SK-N-SH (cell line): ENCODE measurements around the gene PTPN4. TPM values are rescaled to one million over a fixed set of nuclear protein-coding genes. Genes with fewer than 3 reads are reported as not detected.

Experiments used
- CTCF ChIA-PET: fragments of 300-600, 350-600 bp; formaldehyde crosslinking; extraction: SDS; loops from one replicate; lab custom pipeline; 2021; lab: Yijun Ruan, JAX
- POLR2A ChIA-PET: fragments of 350-600 bp; sonication (Branson Sonifier 250); formaldehyde crosslinking; extraction: SDS; loops from one replicate; lab custom pipeline; 2020; ENCODE audit warnings: antibody characterized with exemption, inconsistent platforms; lab: Yijun Ruan, JAX
- DNase-seq: peaks from one replicate; pipeline ENCODE4 v3.0.0; 2012
- H2AFZ ChIP-seq: fragments of 200-600 bp; sonication (generic); 2 replicates; pipeline ENCODE4 v1.8.1; 2016; ENCODE audit warnings: antibody characterized with exemption, mild to moderate bottlenecking, low read depth
- H3F3A ChIP-seq: fragments of 200-600 bp; sonication (generic); replicated peaks from 2 replicates; pipeline ENCODE3; 2016; ENCODE audit warnings: antibody characterized with exemption, mild to moderate bottlenecking; ENCODE audit not compliant: insufficient read depth
- H3K27ac ChIP-seq, 2 experiments: fragments of 200-500 bp in 1 of 2; fragments of 200-600 bp in 1 of 2; sonication (Bioruptor generic) in 1 of 2; sonication (generic), shearing (Covaris generic) in 1 of 2; 2 replicates each; pipeline versions ENCODE4 v1.5.1 to v1.6.1; 2014 to 2016; ENCODE audit warnings: low read depth in 2 of 2, inconsistent platforms in 1 of 2, low read length in 1 of 2, mild to moderate bottlenecking in 1 of 2, mixed read lengths in 1 of 2
- H3K27me3 ChIP-seq: fragments of 200-600 bp; sonication (generic), shearing (Covaris generic); 2 replicates; pipeline ENCODE4 v1.6.1; 2016; ENCODE audit warnings: mixed run types; ENCODE audit not compliant: insufficient read depth
- H3K36me3 ChIP-seq, 2 experiments: fragments of 200-500 bp in 1 of 2; fragments of 200-600 bp in 1 of 2; sonication (Bioruptor generic) in 1 of 2; sonication (generic) in 1 of 2; replicated peaks in 1 of 2; 2 replicates each; pipeline versions ENCODE3 to v1.5.1; 2014 to 2016; ENCODE audit warnings: low read length in 1 of 2, mild to moderate bottlenecking in 1 of 2; ENCODE audit not compliant: insufficient read depth in 2 of 2, control insufficient read depth in 1 of 2
- H3K4me1 ChIP-seq, 2 experiments: fragments of 200-500 bp in 1 of 2; fragments of 200-600 bp in 1 of 2; sonication (Bioruptor generic) in 1 of 2; sonication (generic), shearing (Covaris generic) in 1 of 2; 2 replicates each; pipeline versions ENCODE4 v1.5.1 to v1.6.1; 2014 to 2016; ENCODE audit warnings: low read depth in 1 of 2, low read length in 1 of 2, mixed run types in 1 of 2; ENCODE audit not compliant: insufficient read depth in 2 of 2, control insufficient read depth in 1 of 2
- H3K4me2 ChIP-seq: fragments of 200-600 bp; sonication (generic), shearing (Covaris generic); 2 replicates; pipeline ENCODE4 v1.6.1; 2017; ENCODE audit warnings: mixed run types
- H3K4me3 ChIP-seq, 2 experiments: fragments of 200-500 bp in 1 of 2; fragments of 200-600 bp in 1 of 2; sonication (Bioruptor generic) in 1 of 2; sonication (generic), shearing (Covaris generic) in 1 of 2; 2 replicates each; pipeline versions ENCODE4 v1.5.1 to v1.8.1; 2014 to 2016; ENCODE audit warnings: low read depth in 2 of 2, inconsistent platforms in 1 of 2, low read length in 1 of 2, mild to moderate bottlenecking in 1 of 2, mixed read lengths in 1 of 2, moderate library complexity in 1 of 2
- H3K79me2 ChIP-seq: fragments of 200-600 bp; sonication (generic); 2 replicates; pipeline ENCODE4 v1.8.1; 2017; ENCODE audit warnings: mild to moderate bottlenecking; ENCODE audit not compliant: insufficient read depth
- H3K9ac ChIP-seq: fragments of 200-600 bp; sonication (generic); 2 replicates; pipeline ENCODE4 v1.6.1; 2017; ENCODE audit warnings: mixed run types
- H3K9me2 ChIP-seq: fragments of 200-600 bp; sonication (generic); 2 replicates; pipeline ENCODE4 v1.6.1; 2017; ENCODE audit warnings: mixed run types
- H3K9me3 ChIP-seq: fragments of 200-600 bp; sonication (generic); 2 replicates; pipeline ENCODE4 v1.6.1; 2017; ENCODE audit warnings: mixed run types, mild to moderate bottlenecking, moderate library complexity
- H4K20me1 ChIP-seq: fragments of 200-600 bp; sonication (generic); 2 replicates; pipeline ENCODE4 v1.6.1; 2017; ENCODE audit warnings: mild to moderate bottlenecking, mixed run types; ENCODE audit not compliant: insufficient read depth
- CHD2 ChIP-seq: fragments of 150-350 bp; IDR thresholded peaks from 2 replicates; pipeline ENCODE4 v1.6.1; 2018; ENCODE audit warnings: low read length; ENCODE audit not compliant: partially characterized antibody
- ELF1 ChIP-seq: IDR thresholded peaks from 2 replicates; pipeline ENCODE4 v1.4.0; 2012
- FOXJ3 ChIP-seq: sonication (generic); formaldehyde crosslinking; IDR thresholded peaks from 2 replicates; pipeline ENCODE4 v1.5.1; 2020; ENCODE audit warnings: mild to moderate bottlenecking, missing genetic modification reagents
- FOXM1 ChIP-seq: IDR thresholded peaks from 2 replicates; pipeline ENCODE4 v1.4.0; 2012; ENCODE audit warnings: low read depth, mild to moderate bottlenecking
- MEF2A ChIP-seq: IDR thresholded peaks from 2 replicates; pipeline ENCODE4 v1.4.0; 2012; ENCODE audit warnings: low read depth, borderline replicate concordance
- MXI1 ChIP-seq: IDR thresholded peaks from 2 replicates; pipeline ENCODE4 v1.6.1; 2012; ENCODE audit warnings: mild to moderate bottlenecking, low read depth, low read length, improper control_type of control experiment
- PBX3 ChIP-seq: IDR thresholded peaks from 2 replicates; pipeline ENCODE4; 2012
- POLR2AphosphoS5 ChIP-seq: IDR thresholded peaks from 2 replicates; pipeline ENCODE4 v1.6.1; 2012; ENCODE audit warnings: low read depth, low read length
- RAD21 ChIP-seq: IDR thresholded peaks from 2 replicates; pipeline ENCODE4 v1.6.1; 2012; ENCODE audit warnings: mild to moderate bottlenecking, low read length
- RCOR1 ChIP-seq: fragments of 150-350 bp; IDR thresholded peaks from 2 replicates; pipeline ENCODE4 v1.6.1; 2017; ENCODE audit warnings: antibody characterized with exemption, low read length
- SIN3A ChIP-seq: IDR thresholded peaks from 2 replicates; pipeline ENCODE4 v1.6.1; 2012; ENCODE audit warnings: low read depth, mild to moderate bottlenecking, low read length, moderate library complexity, borderline replicate concordance
- SMC3 ChIP-seq: IDR thresholded peaks from 2 replicates; pipeline ENCODE4 v1.6.1; 2012; ENCODE audit warnings: low read depth, low read length, improper control_type of control experiment
- TAF1 ChIP-seq: IDR thresholded peaks from 2 replicates; pipeline ENCODE4 v1.6.1; 2012; ENCODE audit warnings: low read depth, mild to moderate bottlenecking, low read length, moderate library complexity, borderline replicate concordance
- TCF12 ChIP-seq: IDR thresholded peaks from 2 replicates; pipeline ENCODE4 v1.4.0; 2012
- WGBS: methylation state at CpG from one replicate; pipeline ENCODE4 v1.1.6; 2017; ENCODE audit warnings: low lambda C conversion rate; 5-methylcytosine and 5-hydroxymethylcytosine counted together
- polyA plus RNA-seq, 3 experiments: library from polyadenylated mRNA; depleted of rRNA; stranded (reverse); fragments of >200 nt; gene quantifications; 2 replicates each; pipeline ENCODE4 v1.2.3, GENCODE V29; 2012
- TF ChIP-seq, protein P1 (sequence below): IDR thresholded peaks from 2 replicates; pipeline ENCODE4 v1.6.1; 2012; ENCODE audit warnings: mild to moderate bottlenecking, low read depth, low read length, moderate library complexity
- TF ChIP-seq, protein P2 (sequence below): fragments of 150-350 bp; IDR thresholded peaks from 2 replicates; pipeline ENCODE4 v1.6.1; 2016; ENCODE audit warnings: mild to moderate bottlenecking, low read depth, low read length

The PTPN4 gene
- polyA plus RNA-seq, 1 of the 3 experiments (the other 2 are of a cell fraction): 6.2 TPM

DNA sequence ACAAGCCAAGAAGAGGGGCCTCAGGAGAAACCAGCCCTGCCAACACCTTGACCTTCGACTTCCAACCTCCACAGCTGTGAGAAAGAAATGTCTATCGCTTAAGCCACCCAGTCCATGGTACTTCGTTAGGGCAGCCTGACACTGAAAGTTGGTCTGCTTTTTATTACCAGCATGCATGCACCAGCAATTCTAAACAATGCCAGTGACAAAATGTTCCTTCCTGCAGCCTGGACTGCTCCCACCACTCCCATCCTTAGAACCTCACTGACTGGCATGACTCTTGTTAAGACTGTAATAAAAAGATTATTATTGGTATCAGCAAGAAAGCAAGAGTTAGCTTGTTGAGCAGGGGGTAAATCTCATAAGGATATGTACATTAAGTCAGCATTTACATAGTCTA, 47.2 kb upstream of the PTPN4 start (continued):
- TF ChIP-seq, protein P1, sequence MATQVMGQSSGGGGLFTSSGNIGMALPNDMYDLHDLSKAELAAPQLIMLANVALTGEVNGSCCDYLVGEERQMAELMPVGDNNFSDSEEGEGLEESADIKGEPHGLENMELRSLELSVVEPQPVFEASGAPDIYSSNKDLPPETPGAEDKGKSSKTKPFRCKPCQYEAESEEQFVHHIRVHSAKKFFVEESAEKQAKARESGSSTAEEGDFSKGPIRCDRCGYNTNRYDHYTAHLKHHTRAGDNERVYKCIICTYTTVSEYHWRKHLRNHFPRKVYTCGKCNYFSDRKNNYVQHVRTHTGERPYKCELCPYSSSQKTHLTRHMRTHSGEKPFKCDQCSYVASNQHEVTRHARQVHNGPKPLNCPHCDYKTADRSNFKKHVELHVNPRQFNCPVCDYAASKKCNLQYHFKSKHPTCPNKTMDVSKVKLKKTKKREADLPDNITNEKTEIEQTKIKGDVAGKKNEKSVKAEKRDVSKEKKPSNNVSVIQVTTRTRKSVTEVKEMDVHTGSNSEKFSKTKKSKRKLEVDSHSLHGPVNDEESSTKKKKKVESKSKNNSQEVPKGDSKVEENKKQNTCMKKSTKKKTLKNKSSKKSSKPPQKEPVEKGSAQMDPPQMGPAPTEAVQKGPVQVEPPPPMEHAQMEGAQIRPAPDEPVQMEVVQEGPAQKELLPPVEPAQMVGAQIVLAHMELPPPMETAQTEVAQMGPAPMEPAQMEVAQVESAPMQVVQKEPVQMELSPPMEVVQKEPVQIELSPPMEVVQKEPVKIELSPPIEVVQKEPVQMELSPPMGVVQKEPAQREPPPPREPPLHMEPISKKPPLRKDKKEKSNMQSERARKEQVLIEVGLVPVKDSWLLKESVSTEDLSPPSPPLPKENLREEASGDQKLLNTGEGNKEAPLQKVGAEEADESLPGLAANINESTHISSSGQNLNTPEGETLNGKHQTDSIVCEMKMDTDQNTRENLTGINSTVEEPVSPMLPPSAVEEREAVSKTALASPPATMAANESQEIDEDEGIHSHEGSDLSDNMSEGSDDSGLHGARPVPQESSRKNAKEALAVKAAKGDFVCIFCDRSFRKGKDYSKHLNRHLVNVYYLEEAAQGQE: no peak

DNA sequence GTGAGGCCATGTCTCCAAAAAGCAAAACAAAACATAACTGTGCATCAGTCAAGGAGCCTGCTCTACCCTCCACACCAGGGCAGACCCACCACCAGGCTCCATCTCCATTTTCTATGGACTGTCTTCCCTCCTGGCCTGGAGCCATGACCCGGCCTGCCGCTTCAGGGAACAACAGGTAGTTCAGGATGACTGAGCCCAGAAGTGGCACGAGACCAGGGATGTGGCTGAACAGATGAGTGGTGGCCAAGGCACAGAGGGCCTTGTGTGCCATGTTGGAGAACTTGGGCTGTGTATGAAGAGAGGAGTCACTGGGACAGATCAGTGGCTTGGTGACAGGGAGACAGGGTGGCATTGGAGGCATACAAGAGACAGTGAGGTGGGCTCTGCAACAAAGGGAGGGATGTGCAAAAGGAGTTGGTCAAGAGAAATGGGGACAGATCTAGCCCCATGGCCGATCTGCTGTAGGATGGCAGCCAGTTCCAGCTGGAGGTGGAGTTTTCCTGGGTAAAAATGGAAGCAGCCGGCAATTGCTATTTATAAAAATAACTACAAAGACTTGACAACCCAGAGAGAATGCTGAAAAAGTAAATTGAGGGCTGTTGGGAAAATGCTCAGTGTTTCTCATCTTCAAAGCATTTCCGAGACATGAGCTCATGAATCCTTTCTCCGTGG, 45.8 kb upstream of the PTPN4 start:
- Histone ChIP-seq H3F3A (no peaks in the 10 kb centered on the region), H3K36me3 (no peaks in the 10 kb centered on the region), H3K9me2 (no peaks in the 10 kb centered on the region), H3K79me2 (no peaks in the 10 kb centered on the region), H3K9ac (no peak overlapping the region), H3K4me1 (no peaks in the 10 kb centered on the region), H3K4me2 (no peak overlapping the region), H2AFZ (no peak overlapping the region), H3K27me3 (no peaks in the 10 kb centered on the region; the same call in 1 of the 2 replicates), H3K27ac (no peak overlapping the region), H3K4me3 (no peak overlapping the region), H3K9me3 (no peaks in the 10 kb centered on the region), H4K20me1 (no peaks in the 10 kb centered on the region)
- ChIA-PET CTCF (no interaction called here), POLR2A (no interaction called here)
- DNase-seq: no peak
- TF ChIP-seq RCOR1 (no peak), CHD2 (no peak)
- 68% methylated on average over 7 of the region's 7 CpGs for WGBS

DNA sequence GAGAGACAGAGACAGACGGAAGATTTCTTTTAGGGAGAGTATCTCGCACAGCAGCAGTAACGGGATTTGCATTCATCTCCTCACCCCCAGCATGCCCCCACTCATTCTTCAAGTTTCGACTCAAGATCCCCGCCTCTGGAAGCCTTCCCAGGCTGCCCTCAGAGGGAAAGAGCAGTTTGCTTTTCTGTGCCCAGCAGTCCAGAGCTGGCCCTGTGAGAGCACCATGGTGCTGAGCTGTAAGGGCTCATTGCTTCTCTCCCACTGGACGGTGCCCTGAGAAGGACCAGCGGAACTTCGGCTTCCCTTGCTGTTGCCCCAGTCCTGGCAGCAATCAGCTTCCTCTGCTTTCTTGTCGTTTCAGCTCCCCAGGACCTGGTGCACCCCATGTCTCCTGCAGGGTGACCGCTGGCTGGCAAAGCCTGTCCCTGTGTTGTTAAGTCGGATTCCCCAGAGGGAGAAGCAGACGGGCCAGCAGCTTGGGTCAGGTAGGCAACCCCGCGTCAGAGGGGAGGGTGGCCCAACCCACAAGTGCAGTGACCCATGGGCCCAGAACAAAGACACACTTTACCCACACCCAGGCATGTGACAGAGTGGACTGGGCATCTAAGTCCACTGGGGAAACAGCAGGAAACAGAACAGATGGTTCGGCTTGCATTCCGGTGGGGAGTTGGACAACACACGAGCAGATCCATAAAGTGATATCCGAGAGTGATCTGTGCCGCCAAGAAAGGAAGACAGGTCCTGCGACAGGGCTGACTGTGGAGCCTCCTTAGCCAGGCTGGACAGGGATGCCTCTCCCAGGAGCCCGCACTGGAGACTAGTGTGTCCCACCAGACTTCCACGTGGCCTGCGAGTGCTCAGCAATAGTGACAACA, 44.1 kb upstream of the PTPN4 start:
- Histone ChIP-seq H3K4me1 (no peaks in the 10 kb centered on the region), H3K9me2 (no peaks in the 10 kb centered on the region), H3K9ac (no peak overlapping the region), H3K4me3 (no peak overlapping the region), H3K36me3 (no peaks in the 10 kb centered on the region), H4K20me1 (no peaks in the 10 kb centered on the region), H3K27me3 (no peaks in the 10 kb centered on the region; the same call in 1 of the 2 replicates), H3F3A (no peaks in the 10 kb centered on the region), H3K4me2 (no peak overlapping the region), H3K79me2 (no peaks in the 10 kb centered on the region), H3K27ac (no peak overlapping the region), H3K9me3 (no peaks in the 10 kb centered on the region), H2AFZ (no peak overlapping the region)
- WGBS: 78% methylated on average over 18 of the region's 23 CpGs
- no peak for DNase-seq
- no peak for TF ChIP-seq PBX3
- no peak for TF ChIP-seq POLR2AphosphoS5
- no peak for TF ChIP-seq RAD21
- TF ChIP-seq, protein P2, sequence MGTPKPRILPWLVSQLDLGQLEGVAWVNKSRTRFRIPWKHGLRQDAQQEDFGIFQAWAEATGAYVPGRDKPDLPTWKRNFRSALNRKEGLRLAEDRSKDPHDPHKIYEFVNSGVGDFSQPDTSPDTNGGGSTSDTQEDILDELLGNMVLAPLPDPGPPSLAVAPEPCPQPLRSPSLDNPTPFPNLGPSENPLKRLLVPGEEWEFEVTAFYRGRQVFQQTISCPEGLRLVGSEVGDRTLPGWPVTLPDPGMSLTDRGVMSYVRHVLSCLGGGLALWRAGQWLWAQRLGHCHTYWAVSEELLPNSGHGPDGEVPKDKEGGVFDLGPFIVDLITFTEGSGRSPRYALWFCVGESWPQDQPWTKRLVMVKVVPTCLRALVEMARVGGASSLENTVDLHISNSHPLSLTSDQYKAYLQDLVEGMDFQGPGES: no peak
- no peak for TF ChIP-seq TCF12
- no peak for TF ChIP-seq FOXJ3 (CRISPR knock-in tag)
- TF ChIP-seq MXI1: no peak
- TF ChIP-seq MEF2A: no peak
- TF ChIP-seq ELF1: no peak
- no peak for TF ChIP-seq SIN3A
- no peak for TF ChIP-seq FOXM1
- TF ChIP-seq TAF1: no peak
- TF ChIP-seq SMC3: no peak
- ChIA-PET POLR2A (no interaction called here), CTCF (interaction anchor here (0.7 to 1.6 kb wide), 4 partner anchors 8 to 14 kb away, joined by 3 to 4 read pairs (median 4); no protein-coding TSS in a partner anchor)
